ENCODE measurements around the gene MAGI2. TPM values are rescaled to one million over a fixed set of nuclear protein-coding genes. Genes with fewer than 3 reads are reported as not detected.

Gene MAGI2
- total and polyA plus RNA-seq, 2 experiments from 2014 or later, result 10.4 to 26.4 TPM

DNA sequence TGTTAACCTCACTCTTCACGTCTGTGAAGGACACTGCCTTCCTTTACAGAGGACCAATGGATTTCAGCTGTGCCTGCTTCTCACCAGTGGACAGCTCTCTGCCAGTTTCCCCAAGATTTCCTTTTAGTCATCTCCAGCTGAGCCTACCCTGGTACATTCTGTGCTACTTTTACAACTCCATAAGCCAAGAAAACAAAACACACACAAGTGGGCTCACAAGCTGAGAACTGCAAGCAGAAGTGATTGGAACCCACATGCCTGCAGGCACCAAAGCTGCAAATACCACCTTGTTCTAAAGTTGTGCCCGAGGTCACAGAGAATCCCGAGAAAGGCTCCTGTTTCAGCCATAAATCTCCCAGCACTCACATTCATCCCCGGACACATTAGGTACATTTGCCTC lies 1018.1 kb downstream of the MAGI2 start:
- Histone ChIP-seq H3K27me3 (ENCODE audit: insufficient read depth) (no peaks in the 10 kb centered on the region), H3K4me1 (ENCODE audit: insufficient read depth) (peaks cover 15% of the 10 kb centered on the region; the same call in 1 of the 2 replicates), H3K27ac (ENCODE audit: low read depth) (no peak overlapping the region), H3K4me3 (no peak overlapping the region), H2AFZ (no peak overlapping the region), H3K9me2 (ENCODE audit: insufficient read depth) (no peaks in the 10 kb centered on the region), H3K36me3 (ENCODE audit: insufficient read depth) (no peaks in the 10 kb centered on the region), H4K20me1 (replicated peaks; ENCODE audit: insufficient read depth) (0 out of 2 replicates have a peak, but pooled peaks cover 4% of the 10 kb centered on the region), H3F3A (replicated peaks; ENCODE audit: low read depth) (no peaks in the 10 kb centered on the region), H3K4me2 (no peak overlapping the region), H3K79me2 (replicated peaks; ENCODE audit: insufficient read depth) (no peaks in the 10 kb centered on the region)
- ATAC-seq (no peak), DNase-seq (ENCODE audit: low spot score) (no peak)
- H3K27me3 Mint-ChIP-seq (ENCODE audit: insufficient read depth, low read depth, poor library complexity), result no peaks in the 10 kb centered on the region
- H3K27ac Mint-ChIP-seq, result peak overlapping the region; percentile 73; the same call in 1 of the 2 replicates
- H3K36me3 Mint-ChIP-seq (ENCODE audit: low read depth), result no peaks in the 10 kb centered on the region
- H3K4me3 Mint-ChIP-seq, result no peak overlapping the region
- TF ChIP-seq CREB1 (CRISPR knock-in tag; IDR thresholded peaks at IDR 0.05; ENCODE audit: low read depth) (no peak), ZNF114 (CRISPR knock-in tag; IDR thresholded peaks at IDR 0.05) (no peak), NANOG (IDR thresholded peaks at IDR 0.05; ENCODE audit: borderline replicate concordance) (no peak), JUNB (IDR thresholded peaks at IDR 0.05; ENCODE audit: unreplicated experiment) (no peak), EZH2phosphoT487 (IDR thresholded peaks at IDR 0.05; ENCODE audit: unreplicated experiment) (no peak), EZH2 (IDR thresholded peaks at IDR 0.05; ENCODE audit: low read depth, unreplicated experiment) (no peak), ZNF331 (CRISPR knock-in tag; IDR thresholded peaks at IDR 0.05; ENCODE audit: low read depth) (no peak)
- TF ChIP-seq, protein P1, sequence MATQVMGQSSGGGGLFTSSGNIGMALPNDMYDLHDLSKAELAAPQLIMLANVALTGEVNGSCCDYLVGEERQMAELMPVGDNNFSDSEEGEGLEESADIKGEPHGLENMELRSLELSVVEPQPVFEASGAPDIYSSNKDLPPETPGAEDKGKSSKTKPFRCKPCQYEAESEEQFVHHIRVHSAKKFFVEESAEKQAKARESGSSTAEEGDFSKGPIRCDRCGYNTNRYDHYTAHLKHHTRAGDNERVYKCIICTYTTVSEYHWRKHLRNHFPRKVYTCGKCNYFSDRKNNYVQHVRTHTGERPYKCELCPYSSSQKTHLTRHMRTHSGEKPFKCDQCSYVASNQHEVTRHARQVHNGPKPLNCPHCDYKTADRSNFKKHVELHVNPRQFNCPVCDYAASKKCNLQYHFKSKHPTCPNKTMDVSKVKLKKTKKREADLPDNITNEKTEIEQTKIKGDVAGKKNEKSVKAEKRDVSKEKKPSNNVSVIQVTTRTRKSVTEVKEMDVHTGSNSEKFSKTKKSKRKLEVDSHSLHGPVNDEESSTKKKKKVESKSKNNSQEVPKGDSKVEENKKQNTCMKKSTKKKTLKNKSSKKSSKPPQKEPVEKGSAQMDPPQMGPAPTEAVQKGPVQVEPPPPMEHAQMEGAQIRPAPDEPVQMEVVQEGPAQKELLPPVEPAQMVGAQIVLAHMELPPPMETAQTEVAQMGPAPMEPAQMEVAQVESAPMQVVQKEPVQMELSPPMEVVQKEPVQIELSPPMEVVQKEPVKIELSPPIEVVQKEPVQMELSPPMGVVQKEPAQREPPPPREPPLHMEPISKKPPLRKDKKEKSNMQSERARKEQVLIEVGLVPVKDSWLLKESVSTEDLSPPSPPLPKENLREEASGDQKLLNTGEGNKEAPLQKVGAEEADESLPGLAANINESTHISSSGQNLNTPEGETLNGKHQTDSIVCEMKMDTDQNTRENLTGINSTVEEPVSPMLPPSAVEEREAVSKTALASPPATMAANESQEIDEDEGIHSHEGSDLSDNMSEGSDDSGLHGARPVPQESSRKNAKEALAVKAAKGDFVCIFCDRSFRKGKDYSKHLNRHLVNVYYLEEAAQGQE (IDR thresholded peaks at IDR 0.05; ENCODE audit: unreplicated experiment), result no peak
- TF ChIP-seq, protein P2, sequence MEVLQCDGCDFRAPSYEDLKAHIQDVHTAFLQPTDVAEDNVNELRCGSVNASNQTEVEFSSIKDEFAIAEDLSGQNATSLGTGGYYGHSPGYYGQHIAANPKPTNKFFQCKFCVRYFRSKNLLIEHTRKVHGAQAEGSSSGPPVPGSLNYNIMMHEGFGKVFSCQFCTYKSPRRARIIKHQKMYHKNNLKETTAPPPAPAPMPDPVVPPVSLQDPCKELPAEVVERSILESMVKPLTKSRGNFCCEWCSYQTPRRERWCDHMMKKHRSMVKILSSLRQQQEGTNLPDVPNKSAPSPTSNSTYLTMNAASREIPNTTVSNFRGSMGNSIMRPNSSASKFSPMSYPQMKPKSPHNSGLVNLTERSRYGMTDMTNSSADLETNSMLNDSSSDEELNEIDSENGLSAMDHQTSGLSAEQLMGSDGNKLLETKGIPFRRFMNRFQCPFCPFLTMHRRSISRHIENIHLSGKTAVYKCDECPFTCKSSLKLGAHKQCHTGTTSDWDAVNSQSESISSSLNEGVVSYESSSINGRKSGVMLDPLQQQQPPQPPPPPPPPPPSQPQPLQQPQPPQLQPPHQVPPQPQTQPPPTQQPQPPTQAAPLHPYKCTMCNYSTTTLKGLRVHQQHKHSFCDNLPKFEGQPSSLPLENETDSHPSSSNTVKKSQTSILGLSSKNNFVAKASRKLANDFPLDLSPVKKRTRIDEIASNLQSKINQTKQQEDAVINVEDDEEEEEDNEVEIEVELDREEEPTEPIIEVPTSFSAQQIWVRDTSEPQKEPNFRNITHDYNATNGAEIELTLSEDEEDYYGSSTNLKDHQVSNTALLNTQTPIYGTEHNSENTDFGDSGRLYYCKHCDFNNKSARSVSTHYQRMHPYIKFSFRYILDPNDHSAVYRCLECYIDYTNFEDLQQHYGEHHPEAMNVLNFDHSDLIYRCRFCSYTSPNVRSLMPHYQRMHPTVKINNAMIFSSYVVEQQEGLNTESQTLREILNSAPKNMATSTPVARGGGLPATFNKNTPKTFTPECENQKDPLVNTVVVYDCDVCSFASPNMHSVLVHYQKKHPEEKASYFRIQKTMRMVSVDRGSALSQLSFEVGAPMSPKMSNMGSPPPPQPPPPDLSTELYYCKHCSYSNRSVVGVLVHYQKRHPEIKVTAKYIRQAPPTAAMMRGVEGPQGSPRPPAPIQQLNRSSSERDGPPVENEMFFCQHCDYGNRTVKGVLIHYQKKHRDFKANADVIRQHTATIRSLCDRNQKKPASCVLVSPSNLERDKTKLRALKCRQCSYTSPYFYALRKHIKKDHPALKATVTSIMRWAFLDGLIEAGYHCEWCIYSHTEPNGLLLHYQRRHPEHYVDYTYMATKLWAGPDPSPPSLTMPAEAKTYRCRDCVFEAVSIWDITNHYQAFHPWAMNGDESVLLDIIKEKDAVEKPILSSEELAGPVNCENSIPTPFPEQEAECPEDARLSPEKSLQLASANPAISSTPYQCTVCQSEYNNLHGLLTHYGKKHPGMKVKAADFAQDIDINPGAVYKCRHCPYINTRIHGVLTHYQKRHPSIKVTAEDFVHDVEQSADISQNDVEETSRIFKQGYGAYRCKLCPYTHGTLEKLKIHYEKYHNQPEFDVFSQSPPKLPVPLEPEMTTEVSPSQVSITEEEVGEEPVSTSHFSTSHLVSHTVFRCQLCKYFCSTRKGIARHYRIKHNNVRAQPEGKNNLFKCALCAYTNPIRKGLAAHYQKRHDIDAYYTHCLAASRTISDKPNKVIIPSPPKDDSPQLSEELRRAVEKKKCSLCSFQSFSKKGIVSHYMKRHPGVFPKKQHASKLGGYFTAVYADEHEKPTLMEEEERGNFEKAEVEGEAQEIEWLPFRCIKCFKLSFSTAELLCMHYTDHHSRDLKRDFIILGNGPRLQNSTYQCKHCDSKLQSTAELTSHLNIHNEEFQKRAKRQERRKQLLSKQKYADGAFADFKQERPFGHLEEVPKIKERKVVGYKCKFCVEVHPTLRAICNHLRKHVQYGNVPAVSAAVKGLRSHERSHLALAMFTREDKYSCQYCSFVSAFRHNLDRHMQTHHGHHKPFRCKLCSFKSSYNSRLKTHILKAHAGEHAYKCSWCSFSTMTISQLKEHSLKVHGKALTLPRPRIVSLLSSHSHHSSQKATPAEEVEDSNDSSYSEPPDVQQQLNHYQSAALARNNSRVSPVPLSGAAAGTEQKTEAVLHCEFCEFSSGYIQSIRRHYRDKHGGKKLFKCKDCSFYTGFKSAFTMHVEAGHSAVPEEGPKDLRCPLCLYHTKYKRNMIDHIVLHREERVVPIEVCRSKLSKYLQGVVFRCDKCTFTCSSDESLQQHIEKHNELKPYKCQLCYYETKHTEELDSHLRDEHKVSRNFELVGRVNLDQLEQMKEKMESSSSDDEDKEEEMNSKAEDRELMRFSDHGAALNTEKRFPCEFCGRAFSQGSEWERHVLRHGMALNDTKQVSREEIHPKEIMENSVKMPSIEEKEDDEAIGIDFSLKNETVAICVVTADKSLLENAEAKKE (CRISPR knock-in tag; IDR thresholded peaks at IDR 0.05), result no peak
- TF ChIP-seq, protein P3, sequence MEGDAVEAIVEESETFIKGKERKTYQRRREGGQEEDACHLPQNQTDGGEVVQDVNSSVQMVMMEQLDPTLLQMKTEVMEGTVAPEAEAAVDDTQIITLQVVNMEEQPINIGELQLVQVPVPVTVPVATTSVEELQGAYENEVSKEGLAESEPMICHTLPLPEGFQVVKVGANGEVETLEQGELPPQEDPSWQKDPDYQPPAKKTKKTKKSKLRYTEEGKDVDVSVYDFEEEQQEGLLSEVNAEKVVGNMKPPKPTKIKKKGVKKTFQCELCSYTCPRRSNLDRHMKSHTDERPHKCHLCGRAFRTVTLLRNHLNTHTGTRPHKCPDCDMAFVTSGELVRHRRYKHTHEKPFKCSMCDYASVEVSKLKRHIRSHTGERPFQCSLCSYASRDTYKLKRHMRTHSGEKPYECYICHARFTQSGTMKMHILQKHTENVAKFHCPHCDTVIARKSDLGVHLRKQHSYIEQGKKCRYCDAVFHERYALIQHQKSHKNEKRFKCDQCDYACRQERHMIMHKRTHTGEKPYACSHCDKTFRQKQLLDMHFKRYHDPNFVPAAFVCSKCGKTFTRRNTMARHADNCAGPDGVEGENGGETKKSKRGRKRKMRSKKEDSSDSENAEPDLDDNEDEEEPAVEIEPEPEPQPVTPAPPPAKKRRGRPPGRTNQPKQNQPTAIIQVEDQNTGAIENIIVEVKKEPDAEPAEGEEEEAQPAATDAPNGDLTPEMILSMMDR (conservative IDR thresholded peaks at IDR 0.05; ENCODE audit: low read depth in 2 of 2), result no peak
- no peaks in the 10 kb centered on the region for H3K9me3 Mint-ChIP-seq
- H3K4me1 Mint-ChIP-seq, result peaks cover 22% of the 10 kb centered on the region
